SK-N-SH (cell line): Measurements from ENCODE around the gene C19orf67. TPM values are rescaled to one million over a fixed set of nuclear protein-coding genes. Genes with fewer than 3 reads are reported as not detected.

Experiments used
- CTCF ChIA-PET: fragments of 300-600, 350-600 bp; formaldehyde crosslinking; extraction: SDS; loops from one replicate; lab custom pipeline; 2021; lab: Yijun Ruan, JAX
- POLR2A ChIA-PET: fragments of 350-600 bp; sonication (Branson Sonifier 250); formaldehyde crosslinking; extraction: SDS; loops from one replicate; lab custom pipeline; 2020; ENCODE audit warnings: antibody characterized with exemption, inconsistent platforms; lab: Yijun Ruan, JAX
- DNase-seq: peaks from one replicate; pipeline ENCODE4 v3.0.0; 2012
- H2AFZ ChIP-seq: fragments of 200-600 bp; sonication (generic); 2 replicates; pipeline ENCODE4 v1.8.1; 2016; ENCODE audit warnings: antibody characterized with exemption, mild to moderate bottlenecking, low read depth
- H3F3A ChIP-seq: fragments of 200-600 bp; sonication (generic); replicated peaks from 2 replicates; pipeline ENCODE3; 2016; ENCODE audit warnings: antibody characterized with exemption, mild to moderate bottlenecking; ENCODE audit not compliant: insufficient read depth
- H3K27ac ChIP-seq, 2 experiments: fragments of 200-500 bp in 1 of 2; fragments of 200-600 bp in 1 of 2; sonication (Bioruptor generic) in 1 of 2; sonication (generic), shearing (Covaris generic) in 1 of 2; 2 replicates each; pipeline versions ENCODE4 v1.5.1 to v1.6.1; 2014 to 2016; ENCODE audit warnings: low read depth in 2 of 2, inconsistent platforms in 1 of 2, low read length in 1 of 2, mild to moderate bottlenecking in 1 of 2, mixed read lengths in 1 of 2
- H3K27me3 ChIP-seq: fragments of 200-600 bp; sonication (generic), shearing (Covaris generic); 2 replicates; pipeline ENCODE4 v1.6.1; 2016; ENCODE audit warnings: mixed run types; ENCODE audit not compliant: insufficient read depth
- H3K36me3 ChIP-seq, 2 experiments: fragments of 200-500 bp in 1 of 2; fragments of 200-600 bp in 1 of 2; sonication (Bioruptor generic) in 1 of 2; sonication (generic) in 1 of 2; replicated peaks in 1 of 2; 2 replicates each; pipeline versions ENCODE3 to v1.5.1; 2014 to 2016; ENCODE audit warnings: low read length in 1 of 2, mild to moderate bottlenecking in 1 of 2; ENCODE audit not compliant: insufficient read depth in 2 of 2, control insufficient read depth in 1 of 2
- H3K4me1 ChIP-seq, 2 experiments: fragments of 200-500 bp in 1 of 2; fragments of 200-600 bp in 1 of 2; sonication (Bioruptor generic) in 1 of 2; sonication (generic), shearing (Covaris generic) in 1 of 2; 2 replicates each; pipeline versions ENCODE4 v1.5.1 to v1.6.1; 2014 to 2016; ENCODE audit warnings: low read depth in 1 of 2, low read length in 1 of 2, mixed run types in 1 of 2; ENCODE audit not compliant: insufficient read depth in 2 of 2, control insufficient read depth in 1 of 2
- H3K4me2 ChIP-seq: fragments of 200-600 bp; sonication (generic), shearing (Covaris generic); 2 replicates; pipeline ENCODE4 v1.6.1; 2017; ENCODE audit warnings: mixed run types
- H3K4me3 ChIP-seq, 2 experiments: fragments of 200-500 bp in 1 of 2; fragments of 200-600 bp in 1 of 2; sonication (Bioruptor generic) in 1 of 2; sonication (generic), shearing (Covaris generic) in 1 of 2; 2 replicates each; pipeline versions ENCODE4 v1.5.1 to v1.8.1; 2014 to 2016; ENCODE audit warnings: low read depth in 2 of 2, inconsistent platforms in 1 of 2, low read length in 1 of 2, mild to moderate bottlenecking in 1 of 2, mixed read lengths in 1 of 2, moderate library complexity in 1 of 2
- H3K79me2 ChIP-seq: fragments of 200-600 bp; sonication (generic); 2 replicates; pipeline ENCODE4 v1.8.1; 2017; ENCODE audit warnings: mild to moderate bottlenecking; ENCODE audit not compliant: insufficient read depth
- H3K9ac ChIP-seq: fragments of 200-600 bp; sonication (generic); 2 replicates; pipeline ENCODE4 v1.6.1; 2017; ENCODE audit warnings: mixed run types
- H3K9me2 ChIP-seq: fragments of 200-600 bp; sonication (generic); 2 replicates; pipeline ENCODE4 v1.6.1; 2017; ENCODE audit warnings: mixed run types
- H3K9me3 ChIP-seq: fragments of 200-600 bp; sonication (generic); 2 replicates; pipeline ENCODE4 v1.6.1; 2017; ENCODE audit warnings: mixed run types, mild to moderate bottlenecking, moderate library complexity
- H4K20me1 ChIP-seq: fragments of 200-600 bp; sonication (generic); 2 replicates; pipeline ENCODE4 v1.6.1; 2017; ENCODE audit warnings: mild to moderate bottlenecking, mixed run types; ENCODE audit not compliant: insufficient read depth
- CHD2 ChIP-seq: fragments of 150-350 bp; IDR thresholded peaks from 2 replicates; pipeline ENCODE4 v1.6.1; 2018; ENCODE audit warnings: low read length; ENCODE audit not compliant: partially characterized antibody
- ELF1 ChIP-seq: IDR thresholded peaks from 2 replicates; pipeline ENCODE4 v1.4.0; 2012
- EP300 ChIP-seq, 2 experiments: IDR thresholded peaks; 2 replicates each; pipeline versions ENCODE4 v1.4.0 to v1.6.1; 2012; ENCODE audit warnings: borderline replicate concordance in 1 of 2, low read depth in 1 of 2, low read length in 1 of 2
- EZH2phosphoT487 ChIP-seq: fragments of 200-600 bp; sonication (generic); IDR thresholded peaks from 2 replicates; pipeline ENCODE4 v1.6.1; 2017; ENCODE audit warnings: low read depth, mixed run types, mild to moderate bottlenecking, antibody characterized with exemption, moderate library complexity, borderline replicate concordance
- FOXJ3 ChIP-seq: sonication (generic); formaldehyde crosslinking; IDR thresholded peaks from 2 replicates; pipeline ENCODE4 v1.5.1; 2020; ENCODE audit warnings: mild to moderate bottlenecking, missing genetic modification reagents
- FOXM1 ChIP-seq: IDR thresholded peaks from 2 replicates; pipeline ENCODE4 v1.4.0; 2012; ENCODE audit warnings: low read depth, mild to moderate bottlenecking
- GATA2 ChIP-seq: sonication (generic); formaldehyde crosslinking; IDR thresholded peaks from 2 replicates; pipeline ENCODE4 v1.5.0; 2020; ENCODE audit warnings: mild to moderate bottlenecking, missing genetic modification reagents
- IRF3 ChIP-seq: fragments of 150-350 bp; IDR thresholded peaks from 2 replicates; pipeline ENCODE4 v1.6.1; 2016; ENCODE audit warnings: mild to moderate bottlenecking, low read depth, low read length
- JUND ChIP-seq: IDR thresholded peaks from 2 replicates; pipeline ENCODE4 v1.4.0; 2012
- POLR2AphosphoS5 ChIP-seq: IDR thresholded peaks from 2 replicates; pipeline ENCODE4 v1.6.1; 2012; ENCODE audit warnings: low read depth, low read length
- RCOR1 ChIP-seq: fragments of 150-350 bp; IDR thresholded peaks from 2 replicates; pipeline ENCODE4 v1.6.1; 2017; ENCODE audit warnings: antibody characterized with exemption, low read length
- RFX5 ChIP-seq: IDR thresholded peaks from 2 replicates; pipeline ENCODE4 v1.6.1; 2012; ENCODE audit warnings: mild to moderate bottlenecking, improper control_type of control experiment, low read length
- RXRA ChIP-seq: IDR thresholded peaks from 2 replicates; pipeline ENCODE4 v1.4.0; 2012; ENCODE audit warnings: low read depth, mild to moderate bottlenecking, borderline replicate concordance
- SIN3A ChIP-seq: IDR thresholded peaks from 2 replicates; pipeline ENCODE4 v1.6.1; 2012; ENCODE audit warnings: low read depth, mild to moderate bottlenecking, low read length, moderate library complexity, borderline replicate concordance
- TAF1 ChIP-seq: IDR thresholded peaks from 2 replicates; pipeline ENCODE4 v1.6.1; 2012; ENCODE audit warnings: low read depth, mild to moderate bottlenecking, low read length, moderate library complexity, borderline replicate concordance
- TCF12 ChIP-seq: IDR thresholded peaks from 2 replicates; pipeline ENCODE4 v1.4.0; 2012
- TEAD4 ChIP-seq: IDR thresholded peaks from 2 replicates; pipeline ENCODE4 v1.4.0; 2012; ENCODE audit warnings: mild to moderate bottlenecking, borderline replicate concordance; ENCODE audit not compliant: insufficient read depth
- USF1 ChIP-seq: IDR thresholded peaks from 2 replicates; pipeline ENCODE4 v1.4.0; 2012; ENCODE audit warnings: low read depth, borderline replicate concordance
- ZBTB33 ChIP-seq: IDR thresholded peaks from 2 replicates; pipeline ENCODE4 v1.4.0; 2012; ENCODE audit warnings: low read depth, borderline replicate concordance
- WGBS: methylation state at CpG from one replicate; pipeline ENCODE4 v1.1.6; 2017; ENCODE audit warnings: low lambda C conversion rate; 5-methylcytosine and 5-hydroxymethylcytosine counted together
- polyA plus RNA-seq, 3 experiments: library from polyadenylated mRNA; depleted of rRNA; stranded (reverse); fragments of >200 nt; gene quantifications; 2 replicates each; pipeline ENCODE4 v1.2.3, GENCODE V29; 2012

The C19orf67 gene
- polyA plus RNA-seq, 1 of the 3 experiments (the other 2 are of a cell fraction): not detected

GRCh38 chr19:14127176-14127575 lies 41.6 kb upstream of the C19orf67 start (continued):
- TF ChIP-seq IRF3 (no peak), ELF1 (no peak), TAF1 (no peak), FOXM1 (no peak)

GRCh38 chr19:14122924-14123323 lies 37.3 kb upstream of the C19orf67 start:
- no peaks in the 10 kb centered on the region for H3K27me3 ChIP-seq
- no peaks in the 10 kb centered on the region for H3K9me2 ChIP-seq
- CTCF ChIA-PET: interaction anchor here (1.0 to 1.6 kb wide), 3 partner anchors 14 to 283 kb away, joined by 3 to 10 read pairs (median 4); partner anchors contain the start of gene ASF1B
- no peak for DNase-seq
- peaks cover 0 to 2% of the 10 kb centered on the region in 2 experiments for H3K36me3 ChIP-seq
- H3F3A ChIP-seq: peaks cover 15% of the 10 kb centered on the region
- no peak overlapping the region for H3K4me3 ChIP-seq
- POLR2A ChIA-PET: interaction anchor here (0.9 kb wide), 1 partner anchor 13 kb away, joined by 3 read pairs; the partner anchor contains the start of gene ASF1B
- no peak overlapping the region for H2AFZ ChIP-seq
- H4K20me1 ChIP-seq: no peaks in the 10 kb centered on the region
- 98% methylated on average over 6 of the region's 6 CpGs for WGBS
- H3K4me1 ChIP-seq: peaks cover 11 to 22% of the 10 kb centered on the region in 2 experiments
- H3K4me2 ChIP-seq: no peak overlapping the region
- no peaks in the 10 kb centered on the region for H3K79me2 ChIP-seq
- TF ChIP-seq POLR2AphosphoS5 (no peak), EZH2phosphoT487 (no peak), RCOR1 (no peak), ZBTB33 (no peak), GATA2 (CRISPR knock-in tag) (no peak)
- TF ChIP-seq, all 33 proteins: peak for 0
- H3K9ac ChIP-seq: no peak overlapping the region
- H3K9me3 ChIP-seq: no peaks in the 10 kb centered on the region
- H3K27ac ChIP-seq: no peak overlapping the region

- POLR2A ChIA-PET: no interaction called here
- H4K20me1 ChIP-seq: no peaks in the 10 kb centered on the region
- no peak overlapping the region for H3K4me3 ChIP-seq
- peak overlapping the region in 1 of 2 experiments; percentile 98; a peak in 1 of 4 replicates for H3K27ac ChIP-seq
- H3K4me1 ChIP-seq: peaks cover 15 to 36% of the 10 kb centered on the region in 2 experiments
- H3K9me2 ChIP-seq: no peaks in the 10 kb centered on the region
- DNase-seq: no peak
- no peak overlapping the region for H3K9ac ChIP-seq
- no peaks in the 10 kb centered on the region for H3K27me3 ChIP-seq
- 83% methylated on average over 2 of the region's 7 CpGs for WGBS
- H2AFZ ChIP-seq: no peak overlapping the region
- no peaks in the 10 kb centered on the region for H3K9me3 ChIP-seq
- peaks cover 0 to 2% of the 10 kb centered on the region in 2 experiments for H3K36me3 ChIP-seq
- CTCF ChIA-PET: interaction anchor here (3.7 kb wide), 1 partner anchor 16 kb away, joined by 22 read pairs; the partner anchor contains the start of gene ASF1B
- no peak overlapping the region for H3K4me2 ChIP-seq
- H3F3A ChIP-seq: peaks cover 15% of the 10 kb centered on the region
- H3K79me2 ChIP-seq: peaks cover 18% of the 10 kb centered on the region
- TF ChIP-seq JUND (no peak), FOXJ3 (CRISPR knock-in tag) (no peak), RCOR1 (no peak), ELF1 (no peak), CHD2 (no peak), TEAD4 (no peak), USF1 (no peak), RFX5 (no peak), IRF3 (no peak), EP300 (IDR thresholded peaks at IDR 0.05; ENCODE audit: borderline replicate concordance in 1 of 2, low read depth in 1 of 2, low read length in 1 of 2) (no peak), ZBTB33 (no peak), TCF12 (no peak), RXRA (no peak), SIN3A (no peak)
These were observed 34.9 kb upstream of the C19orf67 start for GRCh38 chr19:14120497-14120780.
